HG02938 (cell line): ENCODE results near the gene RPS25.
A peak's percentile ranks its signal among the peaks of the same experiment; 100 is the strongest.
"Not testable (repeated sequence)": the region's sequence is repeated elsewhere in the genome, so short reads cannot be mapped to it uniquely, and the experiment has no call there.

Experiments used
- ATAC-seq: cut with Tn5 transposase; IDR thresholded peaks from one replicate; pipeline ENCODE4 v1.9.1; 2021; ENCODE audit warnings: mild to moderate bottlenecking, moderate library complexity; ENCODE audit not compliant: unreplicated experiment

RPS25 gene

DNA sequence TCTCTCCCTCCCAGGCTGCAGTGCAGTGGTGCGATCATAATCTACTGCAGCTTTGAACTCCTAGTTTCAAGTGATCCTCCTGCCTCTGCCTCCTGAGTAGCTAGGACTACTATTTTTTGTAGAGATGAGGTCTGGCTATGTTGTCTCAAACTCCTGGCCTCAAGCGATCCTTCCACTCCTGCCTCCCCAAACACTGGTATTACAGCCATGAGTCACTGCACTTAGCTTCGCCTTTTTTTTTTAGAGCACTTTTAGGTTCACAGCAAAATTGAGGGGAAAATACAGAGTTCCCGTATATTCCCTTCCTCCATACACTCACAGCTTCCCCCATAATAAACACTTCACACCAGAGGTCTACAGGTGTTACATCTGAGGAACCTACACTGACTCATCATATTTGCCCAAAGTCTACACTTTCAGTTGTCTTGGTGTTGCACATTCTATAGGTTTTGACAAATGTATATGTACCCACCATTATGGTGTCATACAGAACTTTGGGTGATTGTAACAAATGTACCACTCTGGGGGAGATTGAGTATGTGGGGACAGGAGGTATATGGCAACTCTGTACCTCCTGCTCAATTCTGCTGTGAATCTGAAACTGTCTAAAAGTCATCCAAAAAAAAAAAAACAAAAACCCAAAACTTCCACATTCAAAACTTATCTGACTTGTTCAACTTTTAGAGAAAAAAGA, 23.8 kb upstream of the RPS25 start:
- no peak for ATAC-seq

DNA sequence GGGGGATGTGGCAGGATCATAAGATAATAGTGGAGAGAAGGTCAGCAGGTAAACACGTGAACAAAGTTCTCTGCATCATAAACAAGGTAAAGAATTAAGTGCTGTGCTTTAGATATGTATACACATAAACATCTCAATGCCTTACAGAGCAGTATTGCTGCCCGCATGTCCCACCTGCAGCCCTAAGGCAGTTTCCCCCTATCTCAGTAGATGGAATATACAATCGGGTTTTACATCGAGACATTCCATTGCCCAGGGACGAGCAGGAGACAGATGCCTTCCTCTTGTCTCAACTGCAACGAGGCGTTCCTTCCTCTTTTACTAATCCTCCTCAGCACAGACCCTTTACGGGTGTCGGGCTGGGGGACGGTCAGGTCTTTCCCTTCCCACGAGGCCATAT, 21.3 kb upstream of the RPS25 start:
- not testable (repeated sequence) for ATAC-seq

DNA sequence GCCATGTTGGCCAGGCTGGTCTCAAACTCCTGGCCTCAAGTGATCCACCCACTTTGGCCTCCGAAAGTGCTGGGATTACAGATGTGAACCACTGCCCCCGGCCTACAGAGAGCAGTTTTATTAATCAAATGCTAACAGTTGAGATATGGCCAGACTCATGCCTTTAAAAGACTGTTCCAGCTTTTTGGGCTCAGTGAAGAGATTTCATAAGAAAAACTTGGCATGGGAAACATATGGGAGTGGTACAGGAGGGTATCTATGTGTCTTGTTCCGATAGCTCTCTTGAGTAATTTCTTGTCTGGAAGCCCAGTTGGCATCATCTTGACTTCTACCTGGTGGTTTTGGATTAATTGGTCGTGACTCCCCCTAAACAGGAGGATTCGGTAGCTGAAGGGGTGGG, 20.7 kb upstream of the RPS25 start:
- ATAC-seq = no peak

DNA sequence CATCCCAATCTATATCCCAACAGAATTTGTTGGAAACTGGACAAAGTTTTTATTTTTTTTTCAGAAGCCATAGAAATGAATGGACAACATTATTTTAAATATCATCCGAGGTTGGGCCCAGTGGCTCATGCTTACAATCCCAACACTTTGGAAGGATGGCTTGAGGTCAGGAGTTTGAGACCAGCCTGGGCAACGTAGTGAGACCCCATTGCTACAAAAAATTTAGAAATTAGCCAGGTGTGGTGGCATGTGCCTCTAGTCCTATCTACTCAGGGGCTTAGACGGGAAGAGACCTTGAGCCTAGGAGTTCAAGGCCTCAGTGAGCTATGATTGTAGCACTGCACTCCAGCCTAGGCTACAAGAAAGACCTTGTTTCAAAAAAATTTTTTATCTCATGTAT, 16.7 kb upstream of the RPS25 start:
- ATAC-seq = no peak

DNA sequence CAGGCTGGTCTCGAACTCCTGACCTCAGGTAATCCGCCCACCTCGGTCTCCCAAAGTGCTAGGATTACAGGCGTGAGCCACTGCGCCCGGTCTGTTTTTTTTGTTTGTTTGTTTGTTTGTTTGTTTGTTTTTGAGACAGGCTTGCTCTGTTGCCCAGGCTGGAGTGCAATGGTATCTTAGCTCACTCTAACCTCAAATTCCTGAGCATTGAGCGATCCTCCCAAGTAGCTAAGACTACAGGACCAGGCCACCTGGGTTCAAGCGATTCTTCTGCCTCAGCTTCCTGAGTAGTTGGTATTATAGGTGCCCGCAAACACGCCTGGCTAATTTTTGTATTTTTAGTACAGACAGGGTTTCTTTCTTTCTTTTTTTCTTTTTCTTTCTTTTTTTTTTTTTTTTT, 15.3 kb upstream of the RPS25 start:
- not testable (repeated sequence) for ATAC-seq

DNA sequence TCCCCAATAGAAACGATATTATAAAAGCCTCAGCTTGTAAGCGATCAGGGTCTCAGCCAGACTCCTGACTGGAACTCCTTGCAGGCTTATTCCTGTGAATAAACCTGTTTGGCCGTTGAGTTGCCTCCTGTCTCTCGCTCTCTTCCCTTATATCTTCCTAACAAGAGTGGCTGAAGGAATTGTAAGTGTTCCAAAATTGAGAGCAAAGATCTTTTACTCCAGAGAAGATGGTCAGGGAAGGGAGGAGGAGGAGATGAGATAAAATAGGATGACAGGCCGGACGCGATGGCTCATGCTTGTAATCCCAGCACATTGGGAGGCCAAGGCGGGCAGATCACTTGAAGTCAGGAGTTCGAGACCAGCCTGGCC, 13.8 kb upstream of the RPS25 start:
- no peak for ATAC-seq

DNA sequence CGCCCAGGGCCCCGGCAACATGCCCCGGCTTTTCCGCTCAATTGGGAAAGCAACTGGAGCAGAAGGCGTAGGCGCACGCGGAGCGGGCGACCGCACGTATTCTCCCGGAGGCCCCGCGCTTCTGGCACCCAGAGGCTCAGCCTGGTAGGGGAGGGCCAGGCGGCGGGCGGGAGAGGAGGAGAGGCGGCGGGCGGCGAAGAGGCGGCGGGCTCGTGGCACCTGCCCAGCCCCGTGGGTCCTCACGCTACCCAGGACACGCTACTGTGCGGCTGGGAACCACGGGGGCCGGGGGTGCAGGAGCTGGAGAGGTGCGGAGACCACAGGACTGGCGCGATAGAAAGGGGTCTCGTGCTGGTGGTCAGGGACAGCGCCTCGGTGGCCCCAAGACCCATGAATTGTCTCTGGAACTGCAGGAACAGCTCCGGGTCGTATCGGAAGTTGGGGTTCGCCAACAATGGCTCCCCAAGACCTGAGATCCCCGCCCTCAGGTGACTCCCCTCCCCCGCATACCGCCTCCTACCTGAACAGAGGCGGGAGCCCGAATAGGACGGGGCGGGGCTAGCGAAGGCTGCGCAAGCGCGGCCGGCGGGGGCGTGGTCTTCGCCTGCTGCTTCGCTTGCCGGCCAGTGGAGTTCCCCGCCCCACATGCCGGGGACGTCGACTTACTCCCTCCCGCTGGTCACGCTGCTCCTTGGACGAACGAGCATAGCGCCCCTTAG, 12.3 kb upstream of the RPS25 start, which contains the start of gene SLC37A4:
SLC37A4 (minus strand) TSS at position 549 of the 719 bp plus-strand sequence.
- peak; percentile 77 for ATAC-seq

DNA sequence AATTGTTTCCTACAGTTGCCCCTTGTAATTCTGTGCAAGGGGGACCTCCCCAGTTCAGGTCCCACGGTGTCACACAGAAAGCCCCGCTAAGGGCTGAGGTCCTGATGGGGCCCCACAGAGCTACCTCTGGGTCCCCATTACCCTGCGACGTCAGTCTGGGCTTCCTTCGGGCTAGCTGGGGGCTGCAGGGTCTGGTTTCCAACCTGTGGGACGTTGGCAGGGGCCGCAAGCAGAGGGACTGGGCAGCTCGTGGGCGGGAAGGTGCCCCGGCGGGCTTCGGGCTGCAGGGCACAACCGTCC, 11.8 kb upstream of the RPS25 start:
- ATAC-seq = peak; percentile 11

DNA sequence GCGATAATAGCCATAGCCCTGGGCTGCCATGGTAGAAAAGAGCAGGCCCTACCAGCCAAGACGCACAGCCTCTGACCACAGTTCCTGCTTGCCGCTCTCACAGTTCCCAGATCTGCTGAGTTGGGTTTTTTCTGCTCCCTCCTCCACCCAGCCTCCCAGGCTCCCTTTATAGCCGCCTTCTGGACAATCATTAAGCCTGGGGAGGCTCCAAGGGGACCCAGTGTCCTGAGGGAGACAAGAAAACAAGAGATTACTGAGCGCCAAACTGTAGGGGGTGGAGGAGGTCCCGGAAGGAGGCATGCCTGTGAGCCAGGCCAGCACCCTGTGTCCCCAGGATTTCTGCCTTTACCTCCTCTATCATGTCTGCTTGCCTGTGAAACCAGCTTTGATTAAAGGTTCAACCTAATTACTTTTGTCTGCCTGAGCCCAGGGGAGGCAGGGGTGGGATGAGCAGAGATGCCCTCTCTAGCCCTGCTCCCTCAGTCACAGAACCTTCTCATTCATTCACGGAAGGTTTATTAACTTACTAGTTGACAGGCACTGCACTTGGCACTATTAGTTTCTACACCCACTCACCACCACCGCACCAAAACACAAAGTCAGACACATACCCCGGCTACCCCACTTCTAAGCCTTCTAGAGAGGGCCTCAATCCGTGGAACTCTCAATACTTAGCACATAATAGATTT, 11.3 kb upstream of the RPS25 start:
- no peak for ATAC-seq

DNA sequence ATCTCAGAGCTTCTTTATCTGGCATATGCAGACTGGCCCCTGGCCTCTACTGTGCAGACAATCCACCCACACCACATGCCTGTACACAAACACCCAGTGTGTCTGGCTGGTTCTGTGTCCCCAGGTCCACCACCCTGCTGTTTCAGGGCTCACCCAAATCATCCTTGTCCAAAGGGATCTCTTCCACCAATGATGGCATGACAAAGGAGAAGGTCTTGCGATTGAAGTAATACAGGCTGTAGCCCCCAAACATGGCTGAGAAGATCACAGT, 10.9 kb upstream of the RPS25 start:
- no peak for ATAC-seq

DNA sequence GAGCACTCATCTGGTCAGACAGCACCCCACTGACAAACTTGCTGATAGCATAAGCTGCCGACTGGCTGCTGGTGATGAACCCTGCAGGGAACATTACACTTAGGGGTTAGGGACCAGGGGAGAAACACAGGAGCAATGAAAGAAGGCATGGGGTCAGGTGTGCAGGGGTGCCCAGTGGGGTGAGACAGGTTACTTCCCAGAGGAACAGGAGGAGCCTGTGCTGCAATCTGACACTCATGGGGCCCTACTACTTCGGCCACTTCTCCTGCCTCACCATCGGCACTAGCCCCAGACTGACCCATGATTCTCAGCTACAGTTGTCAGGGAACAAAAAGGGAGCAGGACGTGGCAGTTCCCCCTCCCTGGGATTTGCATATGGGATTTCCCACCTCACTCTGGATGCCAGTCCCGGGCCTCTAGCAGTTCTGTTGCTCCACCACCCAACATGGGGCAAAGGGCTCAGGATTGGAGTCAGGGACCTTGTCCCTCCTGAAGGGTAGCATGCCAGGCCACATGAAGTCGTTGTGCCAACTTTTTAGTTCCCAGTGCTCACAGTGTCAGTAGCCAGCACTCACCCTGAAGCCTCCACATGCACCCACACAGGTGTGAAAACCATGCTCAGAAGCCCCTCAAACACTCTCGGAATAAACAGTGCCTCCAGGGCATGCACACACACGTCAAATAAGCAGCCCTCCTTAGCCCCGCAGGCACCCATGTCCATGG, 10.4 kb upstream of the RPS25 start:
- no peak for ATAC-seq

DNA sequence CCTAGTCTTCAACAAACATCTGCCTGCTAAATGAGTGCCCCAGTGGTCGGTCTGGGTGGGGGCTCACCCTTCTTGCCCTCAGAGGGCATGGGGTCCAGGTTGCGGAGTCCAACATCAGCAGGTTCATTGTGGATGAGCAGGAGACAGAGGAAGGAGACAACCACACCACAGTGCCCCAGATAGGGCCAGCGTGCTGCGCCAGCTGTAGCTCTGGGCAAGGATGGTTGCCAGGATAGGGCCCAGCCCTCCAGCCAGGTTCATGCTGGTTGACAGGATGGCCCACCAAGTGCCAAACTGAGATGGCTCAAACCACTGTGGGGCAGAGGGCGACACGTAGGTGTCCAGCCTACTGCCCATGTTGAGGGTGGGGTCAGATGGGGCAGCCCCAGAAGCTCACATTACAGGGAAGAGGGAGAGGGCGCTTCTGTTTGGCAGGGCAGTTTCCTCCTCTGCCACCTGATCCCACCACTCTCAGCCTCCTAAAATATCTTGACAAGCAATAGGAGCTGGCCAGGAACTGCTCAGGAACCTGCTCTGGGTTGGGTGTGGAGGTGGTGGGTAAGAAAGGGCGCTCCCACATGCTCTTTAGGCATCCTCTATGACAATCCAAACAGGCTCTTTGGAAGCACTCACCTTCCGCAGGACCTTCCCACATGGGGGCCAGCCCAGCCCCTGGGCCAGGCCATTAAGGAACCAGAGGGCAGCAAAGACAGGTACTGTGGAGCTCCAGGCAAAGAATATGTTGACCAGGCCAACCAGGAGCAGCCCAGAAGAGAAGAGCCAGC, 9.6 kb upstream of the RPS25 start:
- ATAC-seq = no peak

DNA sequence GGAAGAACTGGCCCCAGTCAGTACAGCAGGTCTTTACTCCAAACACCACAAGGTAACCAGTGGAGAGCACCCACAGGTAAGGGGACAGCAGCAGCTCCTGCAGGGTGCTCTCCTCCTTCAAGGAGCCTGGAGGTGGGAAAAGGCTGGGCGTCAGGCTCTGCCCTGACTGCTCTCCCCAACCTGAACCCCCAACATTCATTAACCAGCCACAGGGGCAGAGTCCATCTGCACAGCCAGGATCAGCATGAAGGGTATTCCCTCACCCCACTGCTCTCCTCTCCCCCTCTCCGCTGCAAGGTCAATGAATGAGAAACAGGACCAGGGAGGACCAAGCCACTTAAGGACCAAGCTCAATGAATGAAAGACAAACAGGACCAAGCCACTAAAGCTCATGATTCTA, 8.8 kb upstream of the RPS25 start:
- no peak for ATAC-seq

DNA sequence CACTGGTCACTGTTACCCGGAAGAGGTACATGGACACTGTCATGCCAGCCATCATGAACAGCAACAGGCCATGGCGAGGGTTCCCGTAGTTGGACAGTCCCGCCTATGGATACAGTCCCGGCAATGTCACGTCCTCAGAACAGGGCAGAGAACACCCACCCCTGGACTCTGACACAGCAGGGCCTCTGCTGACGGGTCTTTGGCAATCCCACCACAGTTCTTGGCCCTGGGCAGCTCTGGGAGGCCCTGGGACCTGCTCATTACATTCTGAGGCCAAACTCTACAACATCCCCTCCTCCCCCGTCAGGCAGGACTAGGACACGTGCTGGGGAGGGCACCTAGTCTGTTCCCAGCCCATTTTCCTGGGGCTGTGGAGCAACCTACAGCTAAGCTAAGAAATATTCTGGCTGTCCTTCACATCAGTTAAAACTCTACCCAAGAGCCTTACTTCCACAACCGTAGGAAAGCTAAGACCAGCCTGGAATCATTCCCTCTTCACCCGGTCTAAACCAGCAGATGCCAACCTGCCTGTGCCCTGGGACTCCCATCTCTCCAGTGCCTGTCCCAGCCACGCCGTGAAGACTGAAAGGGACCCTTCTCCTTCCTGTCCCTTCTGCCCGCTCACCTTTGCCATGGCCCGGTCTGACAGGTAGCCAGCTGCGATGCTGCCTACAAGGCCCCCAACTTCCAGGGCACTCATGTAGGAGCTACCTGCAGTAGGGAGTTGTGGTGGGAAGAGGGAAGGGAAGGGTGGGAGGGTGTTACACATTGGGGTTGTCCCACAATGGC, 8.0 kb upstream of the RPS25 start:
- ATAC-seq = no peak

DNA sequence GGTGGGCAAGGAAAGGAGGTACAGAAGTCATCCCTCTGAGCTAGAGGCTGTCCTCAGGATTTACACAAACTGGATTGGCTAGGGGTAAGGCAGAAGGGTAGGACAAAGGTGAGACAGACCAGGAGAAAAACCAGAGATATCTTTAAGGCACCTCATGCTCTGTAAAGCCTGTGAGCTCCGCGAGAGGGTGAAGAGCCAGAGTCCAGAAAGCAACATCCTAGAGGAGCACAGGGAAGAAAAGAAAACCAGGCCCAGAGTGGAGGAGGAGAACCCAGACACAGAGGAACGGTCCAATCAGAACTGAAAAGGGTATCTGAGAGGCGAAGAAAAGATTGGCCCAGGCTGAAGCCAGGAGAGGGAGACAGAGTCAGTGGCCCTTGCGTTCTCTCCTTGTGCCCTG, 7.4 kb upstream of the RPS25 start:
- no peak for ATAC-seq

DNA sequence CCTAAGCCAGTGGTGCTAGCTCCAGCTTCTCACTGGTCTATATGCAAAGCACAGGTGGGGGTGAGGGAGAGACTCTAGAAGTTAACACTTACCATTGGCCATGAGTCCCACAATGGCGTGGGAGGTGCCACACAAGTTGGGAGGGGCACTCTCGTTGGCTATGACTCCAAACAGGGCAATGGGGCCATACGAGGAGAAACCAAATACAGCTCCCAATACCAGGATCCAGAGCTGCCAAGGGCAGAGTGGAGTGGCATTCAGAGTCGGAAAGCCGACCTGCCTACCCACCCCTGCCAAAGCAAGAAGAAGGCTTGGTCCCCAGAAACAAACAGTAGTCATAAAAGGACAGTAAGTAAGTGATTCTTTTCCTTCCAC, 6.9 kb upstream of the RPS25 start:
- no peak for ATAC-seq

DNA sequence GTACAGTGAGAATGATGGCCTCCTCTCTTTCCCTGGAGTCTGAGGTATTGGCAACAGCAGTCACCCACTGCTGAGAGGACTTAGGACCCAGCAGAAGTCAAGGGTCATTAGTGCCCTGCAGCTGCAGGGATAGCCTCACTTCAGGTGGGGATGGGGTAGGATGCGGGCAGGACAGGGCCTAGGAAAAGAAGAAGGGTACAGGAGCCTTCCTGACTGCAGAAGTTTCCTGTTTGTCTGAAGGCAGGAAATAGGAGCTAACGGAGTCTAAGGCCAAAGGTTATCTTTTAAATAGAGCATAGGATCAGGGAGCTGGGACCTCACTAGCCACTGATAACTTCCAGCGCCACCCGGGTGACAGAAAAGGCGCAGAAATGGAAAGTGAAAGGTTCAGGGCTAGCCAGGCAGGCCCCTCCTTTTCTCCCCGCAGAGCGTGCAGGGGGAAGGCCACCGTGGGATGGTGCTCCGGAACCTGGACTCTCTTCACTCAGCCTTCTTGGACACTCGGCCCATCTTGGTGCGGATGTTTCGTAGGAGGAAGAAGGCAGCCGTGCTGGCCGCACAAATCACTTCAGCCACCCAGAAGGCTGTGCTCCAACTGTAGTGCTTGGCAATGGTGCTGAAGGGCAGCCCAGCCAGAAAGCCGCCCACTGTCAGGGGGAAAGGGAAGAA, 6.4 kb upstream of the RPS25 start:
- no peak for ATAC-seq

DNA sequence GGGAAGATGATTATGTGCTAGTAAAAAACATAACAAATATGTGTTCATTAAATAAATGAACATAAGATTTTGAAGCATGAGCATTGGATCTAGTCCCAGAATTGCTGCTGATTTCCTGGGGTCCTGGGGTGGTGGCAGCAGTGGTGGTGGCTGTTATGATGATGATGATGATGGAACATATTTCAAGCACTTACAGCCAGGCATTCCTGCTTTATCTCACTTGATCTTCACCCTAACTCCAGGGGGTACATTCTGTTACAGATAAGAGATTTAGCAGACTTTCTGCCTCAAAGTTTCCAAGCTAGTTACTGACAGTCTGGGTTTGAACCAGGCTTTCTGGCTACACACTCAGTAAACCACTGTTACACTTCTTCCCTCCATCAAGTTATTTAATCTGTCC, 5.6 kb upstream of the RPS25 start:
- ATAC-seq = no peak

DNA sequence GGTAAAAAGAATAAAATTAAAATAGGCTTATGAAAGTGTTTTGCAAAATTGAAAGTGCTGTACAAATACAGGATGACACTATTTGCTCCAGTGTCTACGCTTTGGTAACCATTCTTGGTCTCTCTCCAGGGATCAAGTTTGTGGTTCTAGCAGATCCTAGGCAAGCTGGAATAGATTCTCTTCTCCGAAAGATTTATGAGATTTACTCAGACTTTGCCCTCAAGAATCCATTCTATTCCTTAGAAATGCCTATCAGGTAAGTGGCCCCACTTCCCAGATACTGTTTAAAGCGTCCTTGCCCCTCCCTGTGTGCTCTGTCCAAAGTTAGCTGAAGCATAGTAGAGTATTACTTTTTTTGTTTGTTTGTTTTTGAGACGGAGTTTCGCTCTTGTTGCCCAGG, 3.5 kb upstream of the RPS25 start:
- no peak for ATAC-seq

DNA sequence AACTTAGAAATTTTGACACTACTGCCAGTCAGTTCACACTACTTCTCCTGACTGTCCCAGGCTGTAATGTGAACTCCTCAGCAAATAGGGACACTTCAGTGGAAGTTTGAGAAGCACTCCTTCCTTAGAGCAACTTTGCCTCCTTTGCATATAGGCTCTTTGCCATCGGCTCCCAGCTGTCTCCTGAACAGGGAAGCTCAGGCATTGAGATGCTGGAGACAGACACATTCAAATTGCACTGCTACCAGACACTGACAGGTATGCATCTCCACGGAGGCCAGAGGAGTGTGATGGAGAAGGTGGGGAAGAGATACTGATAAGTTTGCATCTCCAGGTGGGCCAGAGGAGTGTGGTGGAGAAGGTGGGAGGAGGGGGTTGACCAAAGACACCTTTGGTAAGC, 1.9 kb upstream of the RPS25 start:
- ATAC-seq = no peak
